Stimulated activated CD8-positive, alpha-beta memory T cell treated with anti-CD3 and anti-CD28 coated beads, Interleukin-2, amount 100 ng/mL, for 48 hours (primary cell): ENCODE results near the gene EMP2.

Experiments
- DNase-seq, 2 donors: peaks; one replicate each; pipeline ENCODE4 v3.0.0-alpha.2; 2020; ENCODE audit warnings: low read depth in 2 of 2

The EMP2 gene

GRCh38 chr16:10490141-10490540 lies 90.3 kb downstream of the EMP2 start:
- DNase-seq = no peak

- no peak for DNase-seq
Measured at GRCh38 chr16:10485698-10486382, 94.6 kb downstream of the EMP2 start.

GRCh38 chr16:10485159-10485558 lies 95.2 kb downstream of the EMP2 start:
- DNase-seq = no peak

- no peak for DNase-seq
Measured at GRCh38 chr16:10480151-10480550, 100.2 kb downstream of the EMP2 start.
